SJCRH30 (cell line): ENCODE data around the gene TACSTD2. TPM values are rescaled to one million over a fixed set of nuclear protein-coding genes. Genes with fewer than 3 reads are reported as not detected.

Experiments used
- DNase-seq, 2 experiments: peaks; one replicate each; pipeline ENCODE4 v3.0.0-alpha.2; 2015 to 2020
- H3K27ac ChIP-seq: fragments of 250-450 bp; sonication (Bioruptor Pico); 2 replicates; pipeline ENCODE4 v1.5.1; 2020; ENCODE audit warnings: mild to moderate bottlenecking, moderate library complexity
- H3K27me3 ChIP-seq: fragments of 250-450 bp; sonication (Bioruptor Pico); 2 replicates; pipeline ENCODE4 v1.5.1; 2020; ENCODE audit warnings: mild to moderate bottlenecking, moderate library complexity
- H3K36me3 ChIP-seq: fragments of 250-450 bp; sonication (Bioruptor Pico); 2 replicates; pipeline ENCODE4 v1.5.1; 2020; ENCODE audit warnings: mild to moderate bottlenecking, moderate library complexity
- H3K4me1 ChIP-seq: fragments of 250-450 bp; sonication (Bioruptor Pico); 2 replicates; pipeline ENCODE4 v1.5.1; 2020; ENCODE audit warnings: mild to moderate bottlenecking, moderate library complexity
- H3K4me3 ChIP-seq: fragments of 250-450 bp; sonication (Bioruptor Pico); 2 replicates; pipeline ENCODE4 v1.5.1; 2020; ENCODE audit warnings: mild to moderate bottlenecking, moderate library complexity
- H3K9me3 ChIP-seq: fragments of 250-450 bp; sonication (Bioruptor Pico); replicated peaks from 2 replicates; pipeline ENCODE4 v1.5.1; 2020; ENCODE audit warnings: mild to moderate bottlenecking, moderate library complexity
- total RNA-seq: library from RNA; depleted of rRNA; stranded (reverse); fragments of >200 nt; shearing (Covaris generic); gene quantifications from 2 replicates; pipeline ENCODE4 v1.2.3, GENCODE V29; 2014

Gene TACSTD2
- total RNA-seq, 1 experiment from 2014 or later = not detected

DNA sequence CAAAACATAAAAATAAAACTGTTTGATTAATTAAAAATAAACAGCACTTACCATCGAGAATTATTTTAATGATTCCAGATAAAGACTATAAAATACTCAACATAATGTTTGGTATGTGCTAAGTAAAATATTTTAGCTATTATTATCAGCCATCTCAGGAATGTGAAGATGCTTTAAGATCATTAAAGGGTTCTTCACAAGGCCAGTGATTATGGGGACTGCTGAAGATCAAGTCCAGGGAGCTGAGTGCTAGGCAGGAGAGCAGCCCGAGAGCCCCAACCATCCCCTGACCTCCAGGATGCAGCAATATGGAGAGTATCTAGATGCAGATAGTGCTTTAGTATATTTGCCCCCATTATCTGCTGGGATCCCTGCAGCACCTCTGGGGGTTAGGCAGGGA, 4.6 kb upstream of the TACSTD2 start:
- Histone ChIP-seq H3K4me1 (peaks cover 44% of the 10 kb centered on the region), H3K27me3 (no peaks in the 10 kb centered on the region), H3K9me3 (0 out of 2 replicates have a peak, but pooled peaks cover 6% of the 10 kb centered on the region), H3K27ac (no peak overlapping the region), H3K4me3 (no peak overlapping the region), H3K36me3 (no peaks in the 10 kb centered on the region)
- no peak for DNase-seq

DNA sequence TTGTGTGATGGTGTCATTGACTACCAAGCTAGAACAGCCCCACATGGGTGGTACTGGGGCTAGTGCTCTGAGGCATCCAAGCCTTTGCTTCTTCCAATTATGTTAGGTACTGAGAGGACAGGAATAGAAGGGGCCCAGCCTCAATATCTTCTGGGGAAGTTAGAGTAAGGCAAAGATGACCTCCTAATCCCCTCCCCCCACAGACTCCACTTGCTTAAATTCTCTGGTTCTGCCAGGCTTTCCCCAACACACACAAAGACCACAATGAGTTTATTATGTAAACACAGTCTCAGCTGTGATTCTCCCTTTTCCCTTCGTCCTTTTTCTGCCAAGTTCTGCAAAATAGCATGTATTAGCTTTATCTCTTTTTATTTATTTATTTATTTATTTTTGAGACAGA, 3.1 kb upstream of the TACSTD2 start:
- no peaks in the 10 kb centered on the region for H3K27me3 ChIP-seq
- no peak overlapping the region for H3K27ac ChIP-seq
- H3K9me3 ChIP-seq = 0 out of 2 replicates have a peak, but pooled peaks cover 6% of the 10 kb centered on the region
- H3K4me1 ChIP-seq = peaks cover 32% of the 10 kb centered on the region
- peak in 1 of 2 experiments; percentile 46 for DNase-seq
- H3K4me3 ChIP-seq = no peak overlapping the region
- H3K36me3 ChIP-seq = no peaks in the 10 kb centered on the region

DNA sequence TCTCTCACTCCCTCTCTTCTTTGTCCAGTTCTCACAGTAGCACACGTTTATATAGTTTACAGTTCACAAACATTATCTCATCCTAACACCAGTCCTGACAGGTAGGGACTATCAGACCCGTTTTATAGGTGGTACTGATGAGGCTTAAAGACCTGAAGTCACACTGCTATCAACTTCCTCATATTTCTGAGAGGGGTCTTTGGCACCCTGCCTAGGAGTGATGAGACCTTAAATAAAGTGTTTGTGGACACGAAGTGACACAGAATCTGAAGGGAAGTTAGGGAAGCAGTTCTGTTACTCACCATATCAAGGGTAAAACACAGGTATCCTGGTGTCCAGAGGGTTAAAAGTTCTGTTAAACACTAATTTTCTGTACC, 590 bp upstream of the TACSTD2 start:
- Histone ChIP-seq H3K27ac (no peak overlapping the region), H3K4me3 (no peak overlapping the region), H3K36me3 (no peaks in the 10 kb centered on the region), H3K4me1 (peaks cover 12% of the 10 kb centered on the region; the same call in 1 of the 2 replicates), H3K27me3 (no peaks in the 10 kb centered on the region), H3K9me3 (0 out of 2 replicates have a peak, but pooled peaks cover 6% of the 10 kb centered on the region)
- no peak for DNase-seq

- H3K4me1 ChIP-seq = peaks cover 12% of the 10 kb centered on the region; the same call in 1 of the 2 replicates
- H3K27me3 ChIP-seq = no peaks in the 10 kb centered on the region
- H3K9me3 ChIP-seq = 0 out of 2 replicates have a peak, but pooled peaks cover 6% of the 10 kb centered on the region
- H3K4me3 ChIP-seq = no peak overlapping the region
- H3K27ac ChIP-seq = no peak overlapping the region
- no peaks in the 10 kb centered on the region for H3K36me3 ChIP-seq
- no peak for DNase-seq
These were observed 726 bp downstream of the TACSTD2 start for GRCh38 chr1:58576325-58576726.

- Histone ChIP-seq H3K4me3 (no peak overlapping the region), H3K27ac (no peak overlapping the region)
These were observed 1.3 kb downstream of the TACSTD2 start for GRCh38 chr1:58575551-58576324.

GRCh38 chr1:58574816-58575215, 2.2 kb downstream of the TACSTD2 start:
- 0 out of 2 replicates have a peak, but pooled peaks cover 6% of the 10 kb centered on the region for H3K9me3 ChIP-seq
- DNase-seq = no peak
- H3K27me3 ChIP-seq = no peaks in the 10 kb centered on the region
- peaks cover 5% of the 10 kb centered on the region; the same call in 1 of the 2 replicates for H3K4me1 ChIP-seq
- H3K4me3 ChIP-seq = no peak overlapping the region
- no peaks in the 10 kb centered on the region for H3K36me3 ChIP-seq
- no peak overlapping the region for H3K27ac ChIP-seq

More at GRCh38 chr1:58575551-58576324, 1.3 kb downstream of the TACSTD2 start:
- peaks cover 12% of the 10 kb centered on the region; the same call in 1 of the 2 replicates for H3K4me1 ChIP-seq
- H3K9me3 ChIP-seq = 0 out of 2 replicates have a peak, but pooled peaks cover 6% of the 10 kb centered on the region
- DNase-seq = no peak
- no peaks in the 10 kb centered on the region for H3K36me3 ChIP-seq
- H3K27me3 ChIP-seq = no peaks in the 10 kb centered on the region

DNA sequence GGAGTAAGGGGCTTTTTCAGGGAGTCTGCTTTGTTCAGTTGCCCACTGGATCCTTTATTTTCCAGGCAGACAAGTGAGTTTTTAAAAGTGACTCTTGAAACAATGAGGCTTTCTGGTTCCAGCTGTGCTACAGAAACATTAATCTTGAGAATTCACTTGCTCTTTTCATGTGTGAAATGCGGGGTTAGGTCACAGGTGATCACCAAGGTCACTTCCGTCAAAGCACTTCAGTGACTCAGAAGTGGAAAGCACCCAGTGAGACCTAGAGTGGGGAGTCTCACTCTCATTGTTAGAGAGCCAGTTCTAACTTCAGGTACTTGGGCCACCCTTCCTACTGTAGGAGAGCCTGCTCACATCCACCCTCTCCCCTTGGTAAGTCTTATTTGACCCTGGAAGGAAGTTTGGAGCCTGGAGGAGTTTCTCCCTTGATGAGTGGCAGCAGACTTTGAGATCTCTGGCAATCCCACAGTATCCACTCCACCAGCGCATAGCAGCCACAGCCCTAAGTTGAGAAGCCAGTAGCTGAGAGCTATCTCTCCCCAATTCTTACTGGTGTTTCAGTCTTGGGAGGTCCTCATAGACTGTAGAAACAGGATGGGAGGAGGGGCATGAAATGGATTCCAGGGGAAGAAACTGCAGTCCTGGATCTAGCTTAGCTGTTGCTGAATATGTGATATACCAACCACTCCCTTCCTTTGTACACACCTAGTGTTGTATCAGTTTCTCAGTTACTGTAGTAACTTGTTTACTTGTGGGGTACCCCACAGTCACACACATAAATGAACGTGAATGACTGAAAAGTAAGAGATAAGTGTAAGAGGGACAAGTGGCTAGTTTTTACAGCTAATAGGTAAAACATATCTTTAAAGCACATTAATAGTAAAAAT, 3.1 kb downstream of the TACSTD2 start:
- Histone ChIP-seq H3K4me1 (peaks cover 3% of the 10 kb centered on the region; the same call in 1 of the 2 replicates), H3K36me3 (no peaks in the 10 kb centered on the region), H3K27me3 (no peaks in the 10 kb centered on the region), H3K9me3 (0 out of 2 replicates have a peak, but pooled peaks cover 6% of the 10 kb centered on the region), H3K27ac (no peak overlapping the region), H3K4me3 (no peak overlapping the region)
- no peak for DNase-seq

- Histone ChIP-seq H3K4me3 (no peak overlapping the region), H3K27me3 (no peaks in the 10 kb centered on the region), H3K36me3 (no peaks in the 10 kb centered on the region), H3K9me3 (0 out of 2 replicates have a peak, but pooled peaks cover 6% of the 10 kb centered on the region), H3K4me1 (peaks cover 1% of the 10 kb centered on the region; the same call in 1 of the 2 replicates), H3K27ac (no peak overlapping the region)
- DNase-seq = no peak
These were observed 3.9 kb downstream of the TACSTD2 start for GRCh38 chr1:58573138-58573537.

DNA sequence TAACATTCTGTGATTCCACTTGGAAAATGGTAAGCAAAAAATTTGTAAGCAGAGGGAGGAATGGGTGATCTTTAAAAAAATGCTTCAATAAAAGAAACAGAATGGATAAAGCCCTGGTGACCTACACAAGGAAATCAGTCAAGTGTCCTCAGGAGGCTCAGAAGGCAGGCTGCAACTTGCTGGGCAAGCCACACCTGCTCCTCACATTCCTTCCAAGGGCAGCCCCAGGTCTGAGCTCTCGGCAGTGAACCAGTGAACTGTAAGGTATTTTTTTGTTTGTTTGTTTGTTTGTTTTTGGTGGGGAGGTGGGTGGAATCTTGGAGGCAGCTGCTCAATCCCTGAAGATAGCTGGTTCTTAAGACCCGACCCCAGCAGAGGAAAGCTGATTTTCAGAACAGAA, 4.4 kb downstream of the TACSTD2 start:
- no peak for DNase-seq
- Histone ChIP-seq H3K36me3 (no peaks in the 10 kb centered on the region), H3K9me3 (0 out of 2 replicates have a peak, but pooled peaks cover 1% of the 10 kb centered on the region), H3K27ac (no peak overlapping the region), H3K4me3 (no peak overlapping the region), H3K27me3 (no peaks in the 10 kb centered on the region), H3K4me1 (no peaks in the 10 kb centered on the region; the same call in 1 of the 2 replicates)

DNA sequence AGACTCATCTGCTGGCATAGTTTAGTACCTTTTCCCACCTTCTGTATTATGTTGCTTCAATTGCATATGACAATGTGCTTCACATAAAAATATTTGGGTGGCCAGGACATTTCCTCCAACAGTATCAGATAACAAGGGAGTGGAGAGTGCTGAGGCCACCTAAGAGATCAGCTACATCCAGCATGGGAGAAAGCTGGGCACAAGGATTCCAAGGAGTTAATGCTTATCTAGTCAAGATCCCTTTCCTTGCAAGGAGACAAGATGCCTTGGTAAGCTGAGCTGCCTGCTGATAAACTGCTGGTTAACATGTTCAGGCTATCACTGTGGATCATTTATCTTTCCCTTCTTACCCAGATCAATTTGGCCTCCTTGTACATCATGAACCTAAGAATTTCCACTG, 5.4 kb downstream of the TACSTD2 start:
- H3K9me3 ChIP-seq = no peaks in the 10 kb centered on the region
- H3K36me3 ChIP-seq = no peaks in the 10 kb centered on the region
- no peak for DNase-seq
- no peak overlapping the region for H3K27ac ChIP-seq
- H3K4me1 ChIP-seq = no peaks in the 10 kb centered on the region; the same call in 1 of the 2 replicates
- no peak overlapping the region for H3K4me3 ChIP-seq
- no peaks in the 10 kb centered on the region for H3K27me3 ChIP-seq

DNA sequence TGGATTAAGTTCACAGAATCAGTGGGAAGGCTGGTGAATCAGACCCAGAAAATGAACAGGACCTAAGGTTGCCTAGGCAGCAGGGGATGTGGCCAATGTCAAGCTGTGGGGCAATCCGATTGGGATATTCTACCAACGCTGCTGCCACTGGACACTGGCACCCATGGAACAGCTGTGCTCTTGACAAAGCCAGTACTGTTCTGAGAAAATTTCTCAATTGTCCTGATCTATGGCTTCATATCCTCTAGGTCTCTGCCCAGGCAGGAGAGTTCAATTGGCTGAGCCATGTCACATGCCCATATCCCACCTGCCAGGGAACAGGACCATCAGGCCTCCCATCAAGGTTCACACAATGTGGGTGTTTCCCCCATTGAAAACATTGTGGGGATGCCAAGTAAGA, 6.2 kb downstream of the TACSTD2 start:
- DNase-seq = peak in 1 of 2 experiments; percentile 51

DNA sequence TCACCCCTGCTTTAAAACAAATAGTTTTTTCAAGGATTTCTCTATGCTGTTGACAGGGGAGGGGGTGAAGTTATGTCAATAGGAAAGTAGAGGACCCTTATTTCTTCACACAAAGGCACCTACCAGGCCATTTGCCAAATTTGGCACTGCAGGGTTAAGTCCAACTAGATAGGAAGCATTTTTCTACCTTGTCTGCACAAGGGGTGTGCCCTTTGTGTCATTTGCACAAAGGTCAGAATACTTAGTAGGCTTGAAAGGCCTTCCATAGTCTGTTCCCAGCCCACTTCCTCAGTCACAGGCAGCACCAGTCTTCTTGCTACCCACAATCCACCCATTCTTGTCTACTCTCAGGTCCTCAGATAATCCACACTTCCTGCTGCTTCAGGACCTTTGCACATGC, 7.0 kb downstream of the TACSTD2 start:
- Histone ChIP-seq H3K27ac (no peak overlapping the region), H3K4me1 (no peaks in the 10 kb centered on the region; the same call in 1 of the 2 replicates), H3K9me3 (no peaks in the 10 kb centered on the region), H3K27me3 (no peaks in the 10 kb centered on the region), H3K36me3 (no peaks in the 10 kb centered on the region), H3K4me3 (no peak overlapping the region)
- DNase-seq = no peak

More for the DNA sequence above, 6.2 kb downstream of the TACSTD2 start:
- H3K27ac ChIP-seq = no peak overlapping the region
- H3K9me3 ChIP-seq = no peaks in the 10 kb centered on the region
- no peaks in the 10 kb centered on the region for H3K36me3 ChIP-seq
- no peaks in the 10 kb centered on the region; the same call in 1 of the 2 replicates for H3K4me1 ChIP-seq
- H3K27me3 ChIP-seq = no peaks in the 10 kb centered on the region
- no peak overlapping the region for H3K4me3 ChIP-seq

DNA sequence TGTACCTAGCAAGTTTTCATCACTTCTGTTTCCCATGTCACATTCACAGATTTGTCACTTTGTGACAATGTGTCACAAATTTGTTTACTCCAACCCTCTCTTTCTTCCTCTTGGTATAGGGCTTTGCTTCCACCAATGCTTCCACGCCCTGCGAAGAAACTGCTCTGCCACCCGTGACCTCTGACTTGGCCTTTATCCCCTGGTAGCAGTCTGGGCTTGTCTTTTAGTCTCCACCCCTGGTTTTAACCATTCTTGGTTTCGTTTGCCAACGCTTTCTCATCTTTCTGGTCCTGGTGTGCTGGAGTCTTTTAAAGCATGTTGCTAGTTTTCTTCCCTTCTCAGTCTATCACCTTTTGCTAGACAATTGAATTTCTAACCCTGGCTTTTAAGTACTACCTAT, 8.1 kb downstream of the TACSTD2 start:
- no peak overlapping the region for H3K4me3 ChIP-seq
- H3K36me3 ChIP-seq = no peaks in the 10 kb centered on the region
- H3K27ac ChIP-seq = no peak overlapping the region
- no peaks in the 10 kb centered on the region for H3K27me3 ChIP-seq
- H3K4me1 ChIP-seq = no peaks in the 10 kb centered on the region; the same call in 1 of the 2 replicates
- H3K9me3 ChIP-seq = no peaks in the 10 kb centered on the region
- no peak for DNase-seq

GRCh38 chr1:58568271-58568860, 8.7 kb downstream of the TACSTD2 start:
- Histone ChIP-seq H3K4me1 (no peaks in the 10 kb centered on the region; the same call in 1 of the 2 replicates), H3K27ac (no peak overlapping the region), H3K4me3 (no peak overlapping the region), H3K27me3 (no peaks in the 10 kb centered on the region), H3K9me3 (peaks cover 4% of the 10 kb centered on the region; the same call in 1 of the 2 replicates), H3K36me3 (no peaks in the 10 kb centered on the region)
- DNase-seq = no peak
